GM19238 (cell line): ENCODE data around the gene KLHL26.
A peak's percentile ranks its signal among the peaks of the same experiment; 100 is the strongest.

Experiments
- DNase-seq: peaks from one replicate; pipeline ENCODE4 v3.0.0; 2011; ENCODE audit warnings: low spot score; ENCODE audit not compliant: insufficient read length

The KLHL26 gene

GRCh38 chr19:18683109-18683957 is 46.5 kb downstream of the KLHL26 start, which contains the start of gene CRTC1:
Gene CRTC1 (plus strand): TSS chr19:18683680. CDS start chr19:18683703, 23 bp downstream.
- peak; percentile 99 for DNase-seq

GRCh38 chr19:18683958-18684641 is 47.3 kb downstream of the KLHL26 start:
- DNase-seq, result no peak

- no peak for DNase-seq
These were observed 47.8 kb downstream of the KLHL26 start for GRCh38 chr19:18684642-18684993.

GRCh38 chr19:18685597-18686190 is 48.9 kb downstream of the KLHL26 start:
- DNase-seq, result no peak

- no peak for DNase-seq
These were observed 51.1 kb downstream of the KLHL26 start for GRCh38 chr19:18687740-18688465.

- no peak for DNase-seq
These were observed 59.2 kb downstream of the KLHL26 start for GRCh38 chr19:18696023-18696422.

GRCh38 chr19:18697680-18698079 is 60.9 kb downstream of the KLHL26 start:
- no peak for DNase-seq

GRCh38 chr19:18698321-18699167 is 61.7 kb downstream of the KLHL26 start:
- no peak for DNase-seq

- no peak for DNase-seq
These were observed 62.7 kb downstream of the KLHL26 start for GRCh38 chr19:18699403-18700054.

- peak; percentile 83 for DNase-seq
These were observed 63.8 kb downstream of the KLHL26 start for GRCh38 chr19:18700501-18701249.

- no peak for DNase-seq
These were observed 64.4 kb downstream of the KLHL26 start for GRCh38 chr19:18701250-18701608.

- no peak for DNase-seq
These were observed 67.2 kb downstream of the KLHL26 start for GRCh38 chr19:18704054-18704453.

- no peak for DNase-seq
These were observed 68.1 kb downstream of the KLHL26 start for GRCh38 chr19:18704971-18705370.

GRCh38 chr19:18708452-18709231 is 71.8 kb downstream of the KLHL26 start:
- no peak for DNase-seq

- no peak for DNase-seq
These were observed 72.7 kb downstream of the KLHL26 start for GRCh38 chr19:18709546-18709945.

- no peak for DNase-seq
These were observed 73.4 kb downstream of the KLHL26 start for GRCh38 chr19:18710186-18710585.

- no peak for DNase-seq
These were observed 74.3 kb downstream of the KLHL26 start for GRCh38 chr19:18710996-18711751.

- DNase-seq, result no peak
These were observed 75.1 kb downstream of the KLHL26 start for GRCh38 chr19:18711893-18712292.
